Epidermal melanocyte (primary cell): ENCODE measurements around the gene ST3GAL3.

Experiments
- DNase-seq: peaks from one replicate; pipeline ENCODE4 v3.0.0; 2011; ENCODE audit warnings: low spot score; ENCODE audit not compliant: insufficient read length

ST3GAL3 gene

DNA sequence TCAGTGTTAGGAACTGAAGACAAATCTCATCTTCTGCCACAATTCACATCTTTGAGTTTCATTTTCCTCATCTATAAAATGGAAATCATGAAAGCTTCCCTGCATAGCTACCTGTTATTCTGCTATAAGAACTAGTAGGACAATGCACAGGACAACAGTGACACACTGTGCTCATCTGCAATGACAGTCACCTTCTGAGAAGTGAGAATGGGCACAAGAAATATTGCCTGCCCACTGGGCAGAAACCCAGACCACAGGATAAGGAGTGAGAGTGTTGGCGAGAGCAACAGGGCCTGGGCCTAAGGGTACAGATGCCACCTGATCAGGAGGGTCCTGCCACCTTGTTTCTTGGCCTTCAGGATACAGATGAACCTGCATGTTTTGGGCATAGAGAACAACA, 203.0 kb downstream of the ST3GAL3 start:
- DNase-seq: no peak

DNA sequence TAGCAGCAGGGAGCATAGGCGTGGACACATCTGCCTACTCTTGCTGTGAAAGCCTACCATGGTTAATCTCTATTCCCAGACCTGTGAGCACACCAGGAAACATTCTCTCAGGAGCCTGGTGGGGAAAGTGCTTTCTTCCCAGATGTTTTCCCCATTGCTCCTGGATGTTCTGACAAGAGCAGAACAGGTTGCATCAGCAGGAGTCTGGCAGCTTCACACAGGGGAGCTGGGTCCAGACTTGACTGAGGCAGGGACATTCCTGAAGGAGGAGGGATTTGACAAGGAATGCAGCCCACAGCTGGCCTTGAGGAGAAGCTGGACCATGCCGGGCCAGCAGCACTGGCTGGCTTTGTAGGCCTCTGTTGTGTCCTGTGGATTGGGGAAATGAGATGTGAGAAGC, 205.3 kb downstream of the ST3GAL3 start:
- DNase-seq: no peak

- no peak for DNase-seq
These were observed 205.7 kb downstream of the ST3GAL3 start for GRCh38 chr1:43913051-43913501.

DNA sequence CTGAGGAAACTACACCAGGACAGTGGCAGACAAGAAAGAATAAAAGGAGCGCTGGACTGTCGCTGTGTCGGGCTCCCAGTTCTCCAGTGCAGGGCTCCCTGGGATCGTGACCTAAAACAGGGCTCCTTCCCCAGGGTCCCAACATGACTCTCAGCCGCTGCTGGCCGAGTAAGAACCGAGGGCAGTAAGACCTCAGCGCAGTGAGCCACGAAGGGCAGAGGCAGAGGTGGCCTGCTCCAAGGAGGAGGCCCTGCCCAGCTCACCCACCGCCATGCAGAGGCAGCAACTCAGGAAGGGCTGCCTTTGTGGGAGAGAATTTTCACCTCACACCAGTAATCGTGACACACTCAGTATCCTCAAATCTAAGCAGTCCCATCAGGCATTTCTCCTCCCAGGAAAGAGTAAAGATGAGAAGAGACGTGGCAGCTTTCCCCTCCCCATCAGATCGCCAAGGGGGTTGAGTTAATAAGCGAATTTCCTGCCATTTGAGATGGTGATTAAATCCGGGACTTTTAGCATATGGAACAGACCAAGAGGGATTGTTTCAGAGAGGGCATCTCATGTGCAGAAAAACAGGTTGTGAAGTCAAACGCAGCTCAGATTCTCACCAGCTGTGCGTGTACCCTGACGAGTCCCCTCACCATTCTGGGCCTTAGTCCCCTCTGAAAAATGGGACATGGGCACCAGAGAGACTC, 206.5 kb downstream of the ST3GAL3 start:
- no peak for DNase-seq

DNA sequence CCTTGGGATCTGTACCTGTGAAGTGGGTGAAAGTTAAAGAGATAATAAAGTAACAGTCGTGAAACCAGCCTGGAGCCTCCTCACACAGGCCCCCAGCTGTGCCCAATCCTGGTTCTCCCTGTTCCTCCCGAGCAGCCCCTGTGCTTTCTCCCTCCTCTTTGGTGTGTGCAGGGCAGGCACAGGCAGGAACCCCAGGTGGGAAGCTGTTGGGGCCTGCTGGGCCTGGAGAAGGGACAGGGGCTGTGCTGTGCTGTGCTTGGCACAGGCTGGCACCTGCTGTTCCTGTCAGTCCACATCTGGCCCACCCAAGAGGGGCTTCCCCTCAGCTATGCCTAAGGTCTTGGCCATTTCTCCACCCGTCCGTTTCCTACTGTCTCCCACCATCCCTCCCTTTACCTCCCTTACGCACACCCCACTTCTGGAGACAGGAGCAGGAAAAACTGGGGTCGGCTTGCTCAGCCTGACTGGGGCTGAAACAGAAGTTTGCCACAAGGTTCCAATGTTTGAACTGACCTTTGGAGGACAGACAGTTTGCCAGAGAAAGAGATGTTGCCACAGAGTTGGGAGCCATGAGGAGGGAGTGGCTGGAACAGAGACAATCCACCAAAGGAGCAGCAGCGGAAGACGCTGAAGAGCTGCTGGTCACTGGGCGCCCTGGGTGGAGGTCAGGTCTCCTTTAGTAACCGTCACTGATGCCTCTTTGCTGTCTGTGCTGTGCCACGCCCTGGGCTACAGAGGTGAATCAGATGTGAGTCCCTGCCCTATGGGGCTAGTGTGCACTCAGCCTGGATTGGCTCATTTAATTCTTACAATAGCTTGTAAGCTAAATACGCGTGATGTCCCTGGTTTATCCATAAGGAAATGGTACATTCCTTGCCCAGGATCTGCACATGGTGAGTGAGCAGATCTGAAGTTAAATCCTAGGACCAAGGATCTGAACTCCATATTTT, 207.5 kb downstream of the ST3GAL3 start:
- no peak for DNase-seq

DNA sequence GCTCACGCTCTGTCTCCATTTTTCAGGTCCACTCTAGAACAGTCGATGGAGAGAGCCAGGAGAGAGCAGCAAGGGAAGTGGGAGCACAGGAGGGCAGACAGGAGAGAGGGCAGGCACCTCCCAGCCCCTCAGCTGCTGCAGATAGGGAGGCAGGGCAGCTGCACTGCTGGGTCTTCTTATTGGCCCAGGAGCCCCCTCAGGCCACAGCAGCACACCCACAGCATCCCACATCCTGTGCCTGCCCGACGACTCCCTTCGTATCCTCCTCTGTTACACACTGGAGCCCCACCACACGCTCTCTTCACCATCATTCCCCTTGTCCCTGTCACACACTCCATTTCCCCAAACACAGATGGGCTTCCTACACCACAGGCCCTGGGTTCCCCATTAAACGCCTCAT, 212.6 kb downstream of the ST3GAL3 start:
- DNase-seq: no peak

- no peak for DNase-seq
These were observed 213.7 kb downstream of the ST3GAL3 start for GRCh38 chr1:43921022-43921421.

DNA sequence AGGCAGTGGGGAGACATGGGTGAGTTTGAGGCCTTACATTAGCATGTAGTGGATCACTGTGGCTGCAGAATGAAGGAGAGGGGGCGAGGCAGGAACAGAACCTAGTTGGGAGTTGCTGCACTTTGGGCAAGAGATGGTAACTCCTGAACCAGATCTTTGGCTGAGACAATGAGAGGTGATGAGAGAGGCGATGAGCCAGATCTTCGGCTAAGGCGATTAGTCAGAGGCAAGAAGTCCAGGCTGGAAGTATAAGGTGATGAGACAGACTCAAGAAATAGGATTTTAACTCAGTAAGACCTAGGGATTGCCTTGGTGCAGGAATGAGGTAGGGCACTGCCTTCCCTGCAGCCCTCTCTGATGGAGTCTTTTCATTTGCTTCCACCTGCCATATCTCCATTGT, 217.2 kb downstream of the ST3GAL3 start:
- DNase-seq: no peak

DNA sequence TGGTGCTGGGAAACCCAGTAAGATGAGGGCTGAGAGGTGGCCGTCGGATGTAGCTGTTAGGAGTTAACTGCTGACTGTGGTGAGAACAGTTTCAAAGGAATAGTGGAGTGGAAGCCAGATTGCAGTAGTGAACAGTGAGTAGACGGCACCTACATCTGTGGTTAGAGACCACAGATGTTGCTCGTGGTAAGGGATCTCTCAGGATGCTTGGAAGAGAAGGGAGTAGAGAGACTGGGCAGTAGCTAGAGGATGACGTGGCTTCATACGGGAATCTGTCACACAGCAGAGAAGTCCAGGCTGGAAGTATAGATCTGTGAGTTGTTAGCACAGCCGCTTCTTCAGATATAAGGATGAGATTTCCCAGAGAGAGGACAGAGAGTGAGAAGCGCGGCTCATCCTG, 218.5 kb downstream of the ST3GAL3 start:
- no peak for DNase-seq

- no peak for DNase-seq
These were observed 223.0 kb downstream of the ST3GAL3 start for GRCh38 chr1:43930168-43930948.

DNA sequence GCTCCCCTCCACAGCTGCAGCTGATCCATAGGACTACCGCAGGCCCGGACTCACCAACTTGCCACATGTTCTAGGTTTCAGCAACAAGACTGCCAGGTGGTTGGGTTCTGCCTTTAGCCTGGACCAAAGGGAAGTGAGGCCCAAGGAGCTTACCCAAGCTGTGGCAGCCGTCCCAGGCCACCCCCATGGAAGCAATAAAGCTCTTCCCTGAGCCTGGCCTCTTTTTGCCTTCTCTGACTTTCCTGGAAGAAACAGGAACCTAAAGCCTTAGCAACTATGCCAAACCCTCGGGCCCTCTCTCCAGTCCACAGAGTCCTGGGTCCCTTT, 223.6 kb downstream of the ST3GAL3 start:
- no peak for DNase-seq

DNA sequence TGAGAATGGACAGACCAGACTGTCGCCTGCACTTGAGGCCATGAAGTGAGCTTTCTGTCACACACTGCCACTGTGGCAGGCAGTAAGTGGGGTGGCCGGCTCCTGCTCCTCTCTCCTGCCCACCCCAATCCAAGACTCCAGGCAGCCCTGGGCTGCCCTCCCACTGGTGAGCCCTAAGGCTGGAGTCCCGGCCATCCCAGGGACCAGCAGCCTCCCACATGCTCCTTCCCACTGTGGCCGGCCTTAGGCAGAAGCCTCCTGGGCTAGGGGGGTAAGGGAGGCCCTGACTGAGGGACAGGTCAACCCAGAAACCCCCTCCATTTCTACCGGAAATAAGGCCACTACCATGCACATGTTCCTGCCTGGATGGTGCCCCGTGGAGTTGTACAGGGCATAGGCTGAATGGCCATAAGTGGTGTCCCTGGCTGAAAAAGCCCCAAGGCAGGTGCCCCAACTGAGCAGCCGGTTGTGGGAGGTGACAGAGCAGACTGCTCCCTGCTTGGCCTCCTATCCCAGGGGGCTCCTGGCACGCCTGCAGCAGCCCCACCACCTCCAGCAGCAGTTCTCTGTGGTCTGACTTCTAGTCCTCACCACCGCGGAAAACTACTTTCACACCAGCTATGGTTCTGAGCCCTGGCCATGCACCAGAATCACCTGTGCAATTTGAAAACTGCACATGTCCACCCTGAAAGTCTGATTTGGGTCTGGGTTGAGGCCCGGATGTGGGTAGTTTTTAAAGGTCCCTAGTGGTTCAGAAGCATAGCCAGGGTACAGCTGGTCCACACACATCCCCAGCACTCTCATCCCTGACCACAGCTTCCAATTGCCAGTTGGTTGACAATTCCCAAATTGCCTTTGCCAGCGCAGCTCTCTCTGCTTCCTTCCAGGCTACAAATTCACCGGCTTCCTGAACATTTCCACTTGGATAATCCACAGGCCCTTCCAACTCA, 224.7 kb downstream of the ST3GAL3 start:
- DNase-seq: no peak

DNA sequence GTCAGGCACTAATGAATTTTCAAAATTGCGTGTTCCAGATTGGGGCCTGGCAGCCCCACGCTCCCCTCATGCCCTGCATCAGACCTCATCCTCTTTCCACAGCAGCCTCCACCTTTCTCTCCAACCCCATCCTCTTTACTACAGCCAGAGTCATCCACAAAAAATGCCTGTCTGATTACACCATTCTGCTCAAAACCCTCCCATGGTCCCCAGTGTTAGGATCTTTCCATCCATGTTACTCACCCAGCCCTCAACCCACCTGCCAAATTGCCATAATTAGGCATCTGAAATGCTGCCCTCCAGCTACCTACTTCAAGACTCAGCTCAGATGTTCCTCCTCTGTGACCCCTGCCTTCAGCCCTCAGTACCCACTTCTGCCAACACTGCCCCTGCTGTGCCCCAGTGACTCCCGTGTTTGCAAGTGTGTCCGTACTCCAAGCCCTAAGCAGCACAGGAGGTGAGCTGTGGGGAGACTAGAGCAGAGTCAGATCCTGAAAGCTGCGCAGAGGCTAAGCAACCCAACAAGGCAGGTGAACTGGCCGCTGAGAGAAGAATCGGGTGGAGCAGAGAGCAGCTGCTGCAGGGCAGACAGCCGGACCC, 225.6 kb downstream of the ST3GAL3 start:
- no peak for DNase-seq

DNA sequence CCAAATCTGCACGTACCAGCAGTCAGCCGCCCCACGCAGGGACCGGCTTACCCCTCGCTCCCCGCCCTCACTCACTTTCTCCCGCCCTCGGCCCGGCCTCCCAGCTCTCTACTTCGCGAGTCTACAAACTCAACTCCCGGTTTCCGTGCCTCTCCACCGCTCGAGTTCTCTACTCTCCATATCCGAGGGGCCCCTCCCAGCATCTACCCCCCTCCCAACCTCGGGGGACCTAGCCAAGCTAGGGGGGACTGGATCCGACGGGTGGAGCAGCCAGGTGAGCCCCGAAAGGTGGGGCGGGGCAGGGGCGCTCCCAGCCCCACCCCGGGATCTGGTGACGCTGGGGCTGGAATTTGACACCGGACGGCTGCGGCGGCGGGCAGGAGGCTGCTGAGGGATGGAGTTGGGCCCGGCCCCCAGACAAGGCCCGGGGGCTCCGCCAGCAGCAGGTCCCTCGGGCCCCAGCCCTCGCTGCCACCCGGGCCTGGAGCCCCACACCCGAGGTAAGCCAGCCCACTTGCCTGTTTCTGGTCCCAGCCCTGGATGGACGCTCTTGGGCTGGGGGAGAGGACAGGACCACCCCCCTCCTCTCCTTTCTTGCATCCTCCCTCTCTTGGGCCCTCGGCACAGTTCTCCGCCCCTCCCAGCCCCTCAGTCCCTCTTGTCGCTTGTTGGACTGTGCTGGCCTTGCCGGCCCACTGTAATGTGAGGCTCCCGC, 226.2 kb downstream of the ST3GAL3 start, which contains the start of gene ARTN:
ARTN (plus strand) TSS at position 416 of the 715 bp plus-strand sequence. CDS start 1,856 bp downstream, outside the sequence.
- no peak for DNase-seq

DNA sequence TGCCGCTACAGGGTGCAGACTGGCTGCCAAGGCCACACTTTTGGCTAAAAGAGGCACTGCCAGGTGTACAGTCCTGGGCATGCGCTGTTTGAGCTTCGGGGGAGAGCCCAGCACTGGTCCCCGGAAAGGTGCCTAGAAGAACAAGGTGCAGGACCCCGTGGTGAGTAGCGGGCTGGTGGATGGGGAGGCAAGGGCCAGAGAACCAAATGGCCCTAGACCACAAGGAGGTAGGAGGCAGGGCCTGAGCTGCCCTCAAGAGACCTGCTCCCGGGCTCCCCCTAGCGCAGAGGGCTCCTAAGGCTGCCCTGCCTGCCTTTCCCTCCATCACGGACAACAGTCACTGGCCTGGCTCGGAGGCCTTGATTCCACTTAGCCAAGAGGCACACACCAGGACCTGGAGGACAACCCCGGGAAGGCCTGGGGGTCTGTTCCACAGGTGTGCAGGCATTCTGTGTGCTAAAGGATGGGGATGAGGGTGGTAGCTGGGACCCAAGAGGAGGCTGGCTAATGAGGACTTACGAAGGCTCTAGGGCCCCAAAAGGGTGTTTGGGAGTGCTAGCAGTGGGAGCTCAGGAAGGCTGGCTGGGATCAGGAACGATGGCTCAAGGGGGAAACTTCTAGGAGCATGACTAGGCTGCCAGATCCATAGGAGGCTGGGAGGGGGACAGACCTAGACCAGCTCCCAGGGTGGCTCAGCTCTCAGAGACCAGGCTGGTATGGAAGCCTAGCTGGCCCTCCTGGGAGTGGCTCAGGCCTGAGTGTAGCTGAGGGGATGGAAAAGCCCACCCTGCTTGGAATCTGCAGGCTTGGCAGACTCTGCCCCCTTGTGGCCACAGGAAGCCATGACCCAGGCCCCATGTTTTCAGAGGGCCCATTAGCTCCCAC, 227.0 kb downstream of the ST3GAL3 start:
- DNase-seq: peak; percentile 91

GRCh38 chr1:43934986-43935324, 227.6 kb downstream of the ST3GAL3 start:
- no peak for DNase-seq

GRCh38 chr1:43935711-43936427, 228.5 kb downstream of the ST3GAL3 start:
- DNase-seq: no peak
